ENCODE measurements around the gene CIP2A. TPM values are rescaled to one million over a fixed set of nuclear protein-coding genes. Genes with fewer than 3 reads are reported as not detected.

The CIP2A gene
- total RNA-seq, 1 donor from 2014 or later: 8.6 TPM

- Mint-ChIP-seq H3K4me1 (ENCODE audit: low read depth, unreplicated experiment) (peaks cover 13% of the 10 kb centered on the region), H3K4me3 (ENCODE audit: unreplicated experiment) (no peak overlapping the region), H3K27ac (ENCODE audit: unreplicated experiment) (no peak overlapping the region), H3K36me3 (ENCODE audit: low read depth, unreplicated experiment) (no peaks in the 10 kb centered on the region), H3K27me3 (ENCODE audit: low read depth, unreplicated experiment) (no peaks in the 10 kb centered on the region), H3K9me3 (ENCODE audit: unreplicated experiment) (no peaks in the 10 kb centered on the region)
- FAIRE-seq: no peak
- no peak for DNase-seq (ENCODE audit: low read depth)
- no peaks in the 10 kb centered on the region for H3K4me1 ChIP-seq (ENCODE audit: insufficient read depth, low read length)
- no peaks in the 10 kb centered on the region for H3K36me3 ChIP-seq (ENCODE audit: insufficient read depth, low read length)
- H3K9ac ChIP-seq (ENCODE audit: low read length): no peak overlapping the region
- no peak overlapping the region for H3K27ac ChIP-seq (ENCODE audit: low read depth, low read length)
- TF ChIP-seq EZH2 (IDR thresholded peaks at IDR 0.05; ENCODE audit: insufficient read depth, low read length) (no peak), CTCF (IDR thresholded peaks at IDR 0.05; ENCODE audit: insufficient read depth, low read depth, low read length) (no peak)
- no peak overlapping the region for H3K4me3 ChIP-seq (ENCODE audit: insufficient read depth, low read depth, low read length)
- H2AFZ ChIP-seq (ENCODE audit: low read depth, low read length): no peak overlapping the region
- H3K79me2 ChIP-seq (ENCODE audit: insufficient read depth, low read length): no peaks in the 10 kb centered on the region
- no peaks in the 10 kb centered on the region for H3K27me3 ChIP-seq (ENCODE audit: insufficient read depth, low read length)
- no peaks in the 10 kb centered on the region for H3K9me3 ChIP-seq (ENCODE audit: insufficient read depth, low read depth, low read length)
- no peaks in the 10 kb centered on the region for H4K20me1 ChIP-seq (ENCODE audit: insufficient read depth, low read length)
- no peak overlapping the region for H3K4me2 ChIP-seq (ENCODE audit: low read length)
These were observed 15.8 kb upstream of the CIP2A start for GRCh38 chr3:108605028-108605427.

- H3K4me1 Mint-ChIP-seq (ENCODE audit: low read depth, unreplicated experiment): peaks cover 17% of the 10 kb centered on the region
- H3K36me3 Mint-ChIP-seq (ENCODE audit: low read depth, unreplicated experiment): no peaks in the 10 kb centered on the region
- H3K4me2 ChIP-seq (ENCODE audit: low read length): no peak overlapping the region
- H3K4me1 ChIP-seq (ENCODE audit: insufficient read depth, low read length): no peaks in the 10 kb centered on the region
- no peak overlapping the region for H3K27ac ChIP-seq (ENCODE audit: low read depth, low read length)
- DNase-seq (ENCODE audit: low read depth) (peak; percentile 25), FAIRE-seq (peak; percentile 26)
- no peaks in the 10 kb centered on the region for H3K79me2 ChIP-seq (ENCODE audit: insufficient read depth, low read length)
- no peaks in the 10 kb centered on the region for H3K9me3 ChIP-seq (ENCODE audit: insufficient read depth, low read depth, low read length)
- H3K27me3 ChIP-seq (ENCODE audit: insufficient read depth, low read length): no peaks in the 10 kb centered on the region
- peak overlapping the region; percentile 23 for H3K27ac Mint-ChIP-seq (ENCODE audit: unreplicated experiment)
- no peaks in the 10 kb centered on the region for H4K20me1 ChIP-seq (ENCODE audit: insufficient read depth, low read length)
- H3K27me3 Mint-ChIP-seq (ENCODE audit: low read depth, unreplicated experiment): no peaks in the 10 kb centered on the region
- H3K36me3 ChIP-seq (ENCODE audit: insufficient read depth, low read length): no peaks in the 10 kb centered on the region
- H3K4me3 Mint-ChIP-seq (ENCODE audit: unreplicated experiment): no peak overlapping the region
- H3K9ac ChIP-seq (ENCODE audit: low read length): no peak overlapping the region
- no peak overlapping the region for H2AFZ ChIP-seq (ENCODE audit: low read depth, low read length)
- TF ChIP-seq CTCF (IDR thresholded peaks at IDR 0.05; ENCODE audit: insufficient read depth, low read depth, low read length) (no peak), EZH2 (IDR thresholded peaks at IDR 0.05; ENCODE audit: insufficient read depth, low read length) (no peak)
- H3K9me3 Mint-ChIP-seq (ENCODE audit: unreplicated experiment): no peaks in the 10 kb centered on the region
- no peak overlapping the region for H3K4me3 ChIP-seq (ENCODE audit: insufficient read depth, low read depth, low read length)
These were observed 14.5 kb upstream of the CIP2A start for GRCh38 chr3:108603691-108604090.

GRCh38 chr3:108602935-108603294 is 13.7 kb upstream of the CIP2A start:
- Histone ChIP-seq H3K36me3 (ENCODE audit: insufficient read depth, low read length) (no peaks in the 10 kb centered on the region), H3K4me2 (ENCODE audit: low read length) (no peak overlapping the region), H3K79me2 (ENCODE audit: insufficient read depth, low read length) (no peaks in the 10 kb centered on the region), H3K9me3 (ENCODE audit: insufficient read depth, low read depth, low read length) (no peaks in the 10 kb centered on the region), H3K9ac (ENCODE audit: low read length) (no peak overlapping the region), H4K20me1 (ENCODE audit: insufficient read depth, low read length) (no peaks in the 10 kb centered on the region), H2AFZ (ENCODE audit: low read depth, low read length) (no peak overlapping the region), H3K4me1 (ENCODE audit: insufficient read depth, low read length) (no peaks in the 10 kb centered on the region), H3K27me3 (ENCODE audit: insufficient read depth, low read length) (no peaks in the 10 kb centered on the region), H3K4me3 (ENCODE audit: insufficient read depth, low read depth, low read length) (no peak overlapping the region), H3K27ac (ENCODE audit: low read depth, low read length) (no peak overlapping the region)
- Mint-ChIP-seq H3K36me3 (ENCODE audit: low read depth, unreplicated experiment) (no peaks in the 10 kb centered on the region), H3K27ac (ENCODE audit: unreplicated experiment) (peak overlapping the region; percentile 20), H3K9me3 (ENCODE audit: unreplicated experiment) (no peaks in the 10 kb centered on the region), H3K4me3 (ENCODE audit: unreplicated experiment) (no peak overlapping the region), H3K4me1 (ENCODE audit: low read depth, unreplicated experiment) (peaks cover 17% of the 10 kb centered on the region), H3K27me3 (ENCODE audit: low read depth, unreplicated experiment) (no peaks in the 10 kb centered on the region)
- TF ChIP-seq EZH2 (IDR thresholded peaks at IDR 0.05; ENCODE audit: insufficient read depth, low read length) (no peak), CTCF (IDR thresholded peaks at IDR 0.05; ENCODE audit: insufficient read depth, low read depth, low read length) (no peak)
- no peak for FAIRE-seq
- no peak for DNase-seq (ENCODE audit: low read depth)

Measured in astrocyte (in vitro differentiated cells and primary cell).